ENCODE measurements around the gene CFAP46.
"Not testable (repeated sequence)": the region's sequence is repeated elsewhere in the genome, so short reads cannot be mapped to it uniquely, and the experiment has no call there.

Gene CFAP46

GRCh38 chr10:132906106-132906505 lies 36.3 kb downstream of the CFAP46 start:
- TF ChIP-seq CTCF (IDR thresholded peaks at IDR 0.05; ENCODE audit: low read length, missing control alignments): no peak
- H3K4me3 ChIP-seq (replicated peaks; ENCODE audit: low read depth, low read length): no peak overlapping the region
- no peak for DNase-seq (ENCODE audit: low read depth)

- no peak overlapping the region for H3K4me3 ChIP-seq (replicated peaks; ENCODE audit: low read depth, low read length)
- no peak for DNase-seq (ENCODE audit: low read depth)
- TF ChIP-seq CTCF (IDR thresholded peaks at IDR 0.05; ENCODE audit: low read length, missing control alignments): no peak
Observed at GRCh38 chr10:132905661-132906060, 36.7 kb downstream of the CFAP46 start.

GRCh38 chr10:132904814-132905649 lies 37.3 kb downstream of the CFAP46 start:
- H3K4me3 ChIP-seq (replicated peaks; ENCODE audit: low read depth, low read length): no peak overlapping the region
- no peak for TF ChIP-seq CTCF (IDR thresholded peaks at IDR 0.05; ENCODE audit: low read length, missing control alignments)
- no peak for DNase-seq (ENCODE audit: low read depth)

DNA sequence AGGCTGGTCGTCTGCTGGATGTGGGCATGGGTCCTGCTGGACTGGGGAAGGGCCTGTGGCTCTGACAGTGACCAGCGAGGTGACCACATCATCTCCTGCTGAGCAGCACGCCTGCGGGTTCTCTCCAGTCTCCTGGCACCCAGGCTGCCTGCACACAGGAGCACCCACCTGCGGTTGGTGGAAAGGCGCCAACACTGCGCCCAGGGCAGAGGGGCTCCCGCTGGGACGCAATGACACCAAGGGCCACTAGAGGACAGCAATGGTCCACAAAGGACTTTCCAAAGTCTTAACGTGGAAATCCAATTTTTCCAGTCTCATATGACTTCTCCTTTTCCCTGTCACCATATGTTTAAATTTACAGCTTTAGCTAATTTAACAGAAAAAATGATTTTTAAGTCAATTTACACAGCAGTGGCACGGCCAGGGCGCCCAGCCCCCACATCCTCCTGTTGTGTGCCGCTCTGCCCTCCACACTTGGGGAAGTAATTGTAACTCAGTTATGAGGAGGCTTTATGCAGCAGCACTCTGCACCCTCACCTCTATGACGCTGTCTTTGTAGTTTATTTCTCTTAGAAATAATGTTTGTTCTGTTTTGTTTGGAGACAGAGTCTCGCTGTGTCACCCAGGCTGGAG lies 38.1 kb downstream of the CFAP46 start:
- peak; percentile 50 for DNase-seq (ENCODE audit: low read depth)
- H3K4me3 ChIP-seq (replicated peaks; ENCODE audit: low read depth, low read length): no peak overlapping the region
- TF ChIP-seq CTCF (IDR thresholded peaks at IDR 0.05; ENCODE audit: low read length, missing control alignments): peak; percentile 90

DNA sequence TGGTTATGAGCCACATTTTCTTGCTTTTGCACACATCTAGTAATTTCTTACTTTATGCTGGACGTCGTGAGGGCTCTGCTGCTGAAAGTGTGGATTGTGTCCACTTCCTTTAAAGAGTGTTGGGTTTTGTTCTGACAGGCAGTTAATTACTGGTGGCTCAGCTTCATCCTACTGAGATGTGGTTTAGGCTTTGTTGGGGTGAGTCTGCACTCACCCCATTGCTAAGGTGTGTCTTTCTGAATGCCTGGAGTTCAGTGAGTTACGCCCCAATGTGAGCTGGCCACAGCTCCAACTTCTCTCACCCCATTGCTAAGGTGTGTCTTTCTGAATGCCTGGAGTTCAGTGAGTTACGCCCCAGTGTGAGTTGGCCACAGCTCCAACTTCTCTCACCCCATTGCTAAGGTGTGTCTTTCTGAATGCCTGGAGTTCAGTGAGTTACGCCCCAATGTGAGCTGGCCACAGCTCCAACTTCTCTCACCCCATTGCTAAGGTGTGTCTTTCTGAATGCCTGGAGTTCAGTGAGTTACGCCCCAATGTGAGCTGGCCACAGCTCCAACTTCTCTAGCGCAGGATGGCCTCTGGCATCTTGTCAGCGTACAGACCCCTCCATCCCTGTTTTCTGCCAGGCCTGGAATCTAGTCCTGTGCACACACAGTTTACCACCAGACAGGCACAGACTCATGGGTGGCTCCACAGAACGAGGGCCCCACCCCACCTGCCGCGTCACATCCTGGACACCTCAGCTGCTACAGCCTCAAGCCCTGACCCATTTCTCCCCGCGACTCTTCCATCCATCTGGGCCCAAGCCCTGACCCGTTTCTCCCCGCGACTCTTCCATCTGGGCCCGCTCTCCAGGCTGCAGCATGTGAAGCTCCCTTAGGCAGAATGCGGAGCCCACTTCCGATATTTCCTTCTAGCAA lies 39.5 kb downstream of the CFAP46 start:
- not testable (repeated sequence) for H3K4me3 ChIP-seq (replicated peaks; ENCODE audit: low read depth, low read length); DNase-seq (ENCODE audit: low read depth)

DNA sequence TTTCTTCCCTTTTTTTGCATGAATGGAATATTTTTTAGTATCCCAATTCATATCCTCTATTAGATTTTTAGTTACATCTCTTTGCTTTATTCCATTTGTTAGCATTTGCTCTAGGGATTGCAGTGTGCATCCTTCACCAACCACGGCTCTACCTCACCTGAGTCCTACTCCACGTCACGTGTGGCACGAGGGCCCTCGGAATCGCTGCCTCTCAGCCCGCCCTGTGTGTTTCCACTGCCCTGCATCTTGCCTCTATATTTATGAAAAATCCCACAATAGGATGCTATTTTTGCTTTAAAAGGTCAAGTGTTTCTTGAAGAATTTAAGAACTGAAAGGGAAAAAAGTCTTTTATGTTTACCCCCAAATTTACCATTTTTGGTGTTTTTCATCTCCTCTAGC lies 41.0 kb downstream of the CFAP46 start:
- TF ChIP-seq CTCF (IDR thresholded peaks at IDR 0.05; ENCODE audit: low read length, missing control alignments): no peak
- H3K4me3 ChIP-seq (replicated peaks; ENCODE audit: low read depth, low read length): no peak overlapping the region
- DNase-seq (ENCODE audit: low read depth): no peak

- no peak for TF ChIP-seq CTCF (IDR thresholded peaks at IDR 0.05; ENCODE audit: low read length, missing control alignments)
- DNase-seq (ENCODE audit: low read depth): no peak
- no peak overlapping the region for H3K4me3 ChIP-seq (replicated peaks; ENCODE audit: low read depth, low read length)
Observed at GRCh38 chr10:132900211-132900756, 42.1 kb downstream of the CFAP46 start.

Data from fibroblast of pulmonary artery (primary cell).